ENCODE data around the gene AURKAIP1. TPM values are rescaled to one million over a fixed set of nuclear protein-coding genes. Genes with fewer than 3 reads are reported as not detected.
A peak's percentile ranks its signal among the peaks of the same experiment; 100 is the strongest.
"Not testable (repeated sequence)": the region's sequence is repeated elsewhere in the genome, so short reads cannot be mapped to it uniquely, and the experiment has no call there.

The AURKAIP1 gene
- 100 to 1,000 TPM; 121 to 122 TPM for total RNA-seq

- peak within 1 kb of the TSS; percentile 90 for H3K4me3 Mint-ChIP-seq
- no peaks in the 10 kb centered on the region for H3K27me3 Mint-ChIP-seq
- POLR2A ChIA-PET = interaction anchor here (0.6 to 3.7 kb wide), 24 partner anchors 11 to 416 kb away, joined by 3 to 51 read pairs (median 4); partner anchors contain the start of genes ACAP3, CCNL2, ISG15 and MIB2
- H3K9me3 Mint-ChIP-seq = no peaks in the 10 kb centered on the region
- peak; percentile 98 for DNase-seq
- peaks cover 49% of the 10 kb centered on the region for H3K4me1 Mint-ChIP-seq
- peaks cover 11% of the 10 kb centered on the region for H3K36me3 Mint-ChIP-seq (ENCODE audit: low read depth)
- CTCF ChIA-PET = interaction anchor here (0.8 to 1.5 kb wide), 7 partner anchors 13 to 253 kb away, joined by 3 to 8 read pairs (median 6); partner anchors contain the start of gene CCNL2
- H3K27ac Mint-ChIP-seq = peak within 1 kb of the TSS; percentile 95
Measured at GRCh38 chr1:1374929-1375662, at the start of gene AURKAIP1. Gene AURKAIP1, minus strand, starts transcription at chr1:1375207. Its CDS starts 451 bp downstream, at chr1:1374756.

DNA sequence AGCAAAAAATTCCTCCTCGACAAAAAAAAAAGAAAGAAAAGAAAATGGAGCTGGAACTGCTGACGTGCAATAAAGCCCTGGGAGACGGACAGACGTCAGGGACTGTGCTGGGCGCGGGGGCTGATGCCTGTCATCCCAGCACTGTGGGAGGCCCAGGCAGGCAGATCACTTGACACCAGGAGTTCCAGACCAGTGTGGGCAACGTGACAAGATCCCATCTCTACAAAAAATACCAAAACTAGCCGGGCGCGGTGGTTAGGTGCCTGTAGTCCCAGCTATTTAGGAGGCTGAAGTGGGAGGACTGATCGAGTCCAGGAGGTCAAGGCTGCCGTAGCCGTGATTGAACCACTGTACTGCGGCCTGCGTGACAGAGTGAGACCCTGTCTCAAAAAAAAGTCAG, 49.7 kb upstream of the AURKAIP1 start:
- DNase-seq = no peak
- POLR2A ChIA-PET = interaction anchor here (1.2 kb wide), 1 partner anchor 25 kb away, joined by 4 read pairs; the partner anchor contains the start of gene CCNL2
- peaks cover 11% of the 10 kb centered on the region for H3K4me1 Mint-ChIP-seq
- no peaks in the 10 kb centered on the region for H3K36me3 Mint-ChIP-seq (ENCODE audit: low read depth)
- CTCF ChIA-PET = no interaction called here
- H3K27me3 Mint-ChIP-seq = peaks cover 25% of the 10 kb centered on the region
- H3K9me3 Mint-ChIP-seq = no peaks in the 10 kb centered on the region
- no peak overlapping the region for H3K27ac Mint-ChIP-seq
- H3K4me3 Mint-ChIP-seq = no peak overlapping the region

DNA sequence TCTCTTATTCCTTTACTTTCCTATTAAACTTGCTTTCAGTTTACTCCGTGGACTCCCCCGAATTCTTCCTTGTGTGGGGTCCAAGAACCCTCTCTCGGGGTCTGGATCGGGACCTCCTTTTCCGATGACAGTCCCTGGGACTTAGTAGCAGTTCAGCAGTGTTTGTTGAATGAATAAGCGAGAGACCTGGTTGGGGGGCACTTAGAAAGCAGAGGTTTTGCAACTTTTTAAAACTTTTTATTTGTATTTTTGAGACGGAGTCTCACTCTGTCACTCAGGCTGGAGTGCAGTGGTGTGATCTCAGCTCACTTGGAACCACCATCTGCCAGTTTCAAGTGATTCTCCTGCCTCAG, 48.2 kb upstream of the AURKAIP1 start:
- CTCF ChIA-PET = no interaction called here
- H3K36me3 Mint-ChIP-seq (ENCODE audit: low read depth) = no peaks in the 10 kb centered on the region
- no peak for DNase-seq
- H3K4me3 Mint-ChIP-seq = no peak overlapping the region
- peaks cover 15% of the 10 kb centered on the region for H3K4me1 Mint-ChIP-seq
- H3K27ac Mint-ChIP-seq = no peak overlapping the region
- peaks cover 20% of the 10 kb centered on the region for H3K27me3 Mint-ChIP-seq
- POLR2A ChIA-PET = no interaction called here
- no peaks in the 10 kb centered on the region for H3K9me3 Mint-ChIP-seq

DNA sequence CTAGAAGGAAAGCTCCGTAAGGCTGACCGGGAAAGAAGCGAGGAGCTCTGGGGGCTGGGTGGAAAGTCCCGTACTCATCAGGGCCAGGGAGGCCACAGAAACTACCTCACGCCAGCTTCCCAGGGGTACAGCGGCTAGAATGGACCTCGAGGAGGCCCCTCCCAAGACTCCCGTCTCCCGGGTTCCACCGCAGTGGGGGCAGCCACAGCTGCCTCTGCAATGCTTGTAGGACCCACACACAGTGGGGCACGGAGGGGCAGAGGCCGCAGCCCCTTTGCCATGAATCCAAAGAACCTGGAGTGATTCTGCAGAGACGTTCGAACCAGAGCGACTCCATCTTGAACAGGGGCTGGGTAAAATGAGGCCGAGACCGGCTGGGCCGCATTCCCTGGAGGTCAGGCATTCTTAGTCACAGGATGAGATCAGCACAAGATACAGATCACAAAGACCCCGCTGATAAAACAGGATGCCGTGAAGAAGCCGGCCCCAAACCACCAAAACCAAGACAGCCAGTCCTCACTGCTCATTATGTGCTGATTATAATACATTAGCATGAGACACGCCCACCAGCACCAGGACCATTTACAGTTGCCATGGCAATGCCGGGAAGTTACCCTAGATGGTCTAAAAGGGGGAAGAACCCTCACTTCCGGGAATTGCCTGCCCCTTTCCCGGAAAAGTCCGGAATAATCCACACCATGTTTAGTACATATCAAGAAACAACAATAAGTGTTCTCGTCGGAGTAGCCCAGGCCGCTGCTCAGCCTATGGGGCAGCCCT, 47.6 kb upstream of the AURKAIP1 start:
- Mint-ChIP-seq H3K4me1 (peaks cover 21% of the 10 kb centered on the region), H3K36me3 (ENCODE audit: low read depth) (no peaks in the 10 kb centered on the region), H3K27me3 (peaks cover 20% of the 10 kb centered on the region), H3K4me3 (no peak overlapping the region), H3K27ac (no peak overlapping the region), H3K9me3 (no peaks in the 10 kb centered on the region)
- CTCF ChIA-PET = no interaction called here
- DNase-seq = no peak
- POLR2A ChIA-PET = no interaction called here

DNA sequence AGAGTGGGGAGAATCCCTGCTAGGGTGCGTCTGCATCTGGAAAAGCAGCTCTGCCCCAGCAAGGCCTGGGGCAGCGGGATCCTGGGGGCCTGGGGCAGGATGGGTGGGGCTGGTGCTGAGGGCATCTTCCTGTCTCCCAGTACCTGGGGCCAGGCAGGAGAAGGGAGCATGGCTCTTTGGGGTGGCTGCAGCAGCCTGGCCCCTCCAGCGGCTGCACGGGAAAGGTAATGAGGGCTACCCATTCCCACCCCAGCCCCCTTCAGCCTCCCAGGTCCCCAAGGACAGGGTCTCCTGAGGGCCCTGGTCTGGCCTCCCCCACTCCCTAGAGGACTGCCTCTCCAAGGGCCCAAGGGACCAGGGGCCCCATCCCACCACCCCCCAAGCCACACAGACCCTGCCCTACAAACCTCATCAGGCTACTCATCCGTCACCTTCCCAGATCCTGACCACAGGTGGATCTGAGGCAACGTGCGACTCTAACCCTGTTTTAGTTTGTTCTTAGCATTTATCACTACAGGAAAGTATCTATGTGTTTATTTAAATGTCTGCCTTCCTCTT, 47.0 kb upstream of the AURKAIP1 start:
- Mint-ChIP-seq H3K9me3 (no peaks in the 10 kb centered on the region), H3K27ac (no peak overlapping the region), H3K36me3 (ENCODE audit: low read depth) (no peaks in the 10 kb centered on the region), H3K27me3 (peaks cover 20% of the 10 kb centered on the region), H3K4me3 (no peak overlapping the region), H3K4me1 (peaks cover 24% of the 10 kb centered on the region)
- no peak for DNase-seq
- CTCF ChIA-PET = no interaction called here
- POLR2A ChIA-PET = no interaction called here

GRCh38 chr1:1421147-1421906, 46.3 kb upstream of the AURKAIP1 start, which contains the start of gene ANKRD65:
Gene ANKRD65, minus strand, starts transcription at chr1:1421276. Its CDS starts 271 bp downstream, at chr1:1421005.
- Mint-ChIP-seq H3K36me3 (ENCODE audit: low read depth) (no peaks in the 10 kb centered on the region), H3K4me3 (no peak within 1 kb of the TSS), H3K27ac (no peak within 1 kb of the TSS), H3K27me3 (peaks cover 19% of the 10 kb centered on the region), H3K9me3 (no peaks in the 10 kb centered on the region), H3K4me1 (peaks cover 24% of the 10 kb centered on the region)
- CTCF ChIA-PET = no interaction called here
- POLR2A ChIA-PET = interaction anchor here (1.2 kb wide), 1 partner anchor 14 kb away, joined by 4 read pairs; no protein-coding TSS in a partner anchor
- DNase-seq = no peak

DNA sequence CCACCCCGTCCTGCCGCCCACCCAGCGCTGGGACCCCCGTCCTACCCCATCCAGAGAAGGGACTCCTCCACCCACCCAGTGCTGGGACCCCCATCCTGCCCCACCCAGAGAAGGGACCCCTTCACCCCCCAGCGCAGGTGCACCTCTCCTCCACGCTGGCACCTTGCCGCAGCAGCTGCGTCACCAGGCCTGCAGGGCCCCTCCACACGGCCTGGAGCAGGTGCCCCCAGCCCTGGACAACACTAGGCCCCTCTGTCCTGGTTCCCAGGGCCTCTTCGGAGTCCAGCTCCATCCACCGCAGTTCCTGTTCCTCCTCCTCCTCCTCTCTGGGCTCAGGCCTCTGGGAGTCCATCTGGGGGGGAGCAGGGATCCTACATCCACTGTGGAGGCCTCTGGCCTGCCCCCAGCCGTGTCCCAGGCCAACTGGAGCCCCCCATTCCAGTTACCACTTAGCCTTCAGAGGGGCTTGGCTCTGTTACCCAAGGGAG, 45.7 kb upstream of the AURKAIP1 start:
- H3K4me1 Mint-ChIP-seq = peaks cover 23% of the 10 kb centered on the region
- no peaks in the 10 kb centered on the region for H3K9me3 Mint-ChIP-seq
- H3K36me3 Mint-ChIP-seq (ENCODE audit: low read depth) = no peaks in the 10 kb centered on the region
- H3K27ac Mint-ChIP-seq = no peak overlapping the region
- H3K27me3 Mint-ChIP-seq = peaks cover 15% of the 10 kb centered on the region
- ChIA-PET POLR2A (interaction anchor here (1.2 kb wide), 1 partner anchor 13 kb away, joined by 4 read pairs; no protein-coding TSS in a partner anchor), CTCF (no interaction called here)
- no peak overlapping the region for H3K4me3 Mint-ChIP-seq
- DNase-seq = no peak

DNA sequence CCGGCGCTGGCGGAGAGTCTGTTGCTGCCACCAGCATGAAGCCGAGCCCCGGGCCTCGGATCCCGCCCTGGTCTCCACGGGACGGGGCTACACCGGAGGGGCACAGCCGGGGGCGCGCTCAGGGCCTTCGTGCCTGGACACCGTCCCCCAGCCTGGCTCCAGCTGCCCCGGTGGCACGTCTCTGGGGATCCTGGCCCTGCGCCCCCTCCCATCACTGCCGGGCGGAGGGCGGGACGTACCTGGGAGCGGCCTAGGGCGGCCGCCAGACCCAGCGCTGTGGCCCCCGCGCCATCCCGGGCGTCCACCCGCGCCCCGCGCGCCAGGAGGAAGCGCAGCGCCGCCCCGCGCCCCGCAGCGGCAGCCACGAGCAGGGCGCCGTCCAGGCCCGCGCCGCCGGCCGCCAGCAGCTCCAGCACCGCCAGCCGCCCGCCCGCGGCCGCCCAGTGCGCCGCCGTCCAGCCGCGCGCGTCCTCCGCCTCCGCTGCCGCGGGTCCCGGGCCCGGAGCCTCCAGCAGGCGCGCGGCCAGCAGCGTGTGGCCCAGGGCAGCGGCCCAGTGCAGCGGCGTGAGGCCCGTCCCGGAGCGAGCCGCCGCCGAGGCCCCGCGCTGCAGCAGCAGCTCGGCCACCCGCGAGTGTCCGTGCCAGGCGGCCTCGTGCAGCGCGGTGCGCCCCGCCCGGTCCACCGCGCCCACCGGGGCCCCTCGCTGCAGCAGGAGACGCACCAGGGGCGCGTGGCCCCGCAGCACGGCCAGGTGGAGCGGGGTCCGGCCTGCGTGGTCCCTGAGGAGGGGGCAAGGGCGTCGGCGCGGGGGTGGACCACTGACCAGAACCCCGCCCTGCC, 45.0 kb upstream of the AURKAIP1 start:
- Mint-ChIP-seq H3K27me3 (peaks cover 12% of the 10 kb centered on the region), H3K4me3 (no peak overlapping the region), H3K36me3 (ENCODE audit: low read depth) (no peaks in the 10 kb centered on the region), H3K9me3 (no peaks in the 10 kb centered on the region), H3K27ac (no peak overlapping the region), H3K4me1 (peaks cover 23% of the 10 kb centered on the region)
- DNase-seq = no peak
- ChIA-PET CTCF (no interaction called here), POLR2A (interaction anchor here (0.6 to 1.2 kb wide), 2 partner anchors 9 to 12 kb away, joined by 3 to 4 read pairs; no protein-coding TSS in a partner anchor)

- H3K4me3 Mint-ChIP-seq = no peak overlapping the region
- no peak overlapping the region for H3K27ac Mint-ChIP-seq
- H3K27me3 Mint-ChIP-seq = peaks cover 8% of the 10 kb centered on the region
- H3K4me1 Mint-ChIP-seq = peaks cover 23% of the 10 kb centered on the region
- ChIA-PET POLR2A (interaction anchor here (0.6 kb wide), 1 partner anchor 10 kb away, joined by 3 read pairs; no protein-coding TSS in a partner anchor), CTCF (no interaction called here)
- no peaks in the 10 kb centered on the region for H3K36me3 Mint-ChIP-seq (ENCODE audit: low read depth)
- H3K9me3 Mint-ChIP-seq = no peaks in the 10 kb centered on the region
- DNase-seq = no peak
Measured at GRCh38 chr1:1419363-1419812, 44.4 kb upstream of the AURKAIP1 start.

DNA sequence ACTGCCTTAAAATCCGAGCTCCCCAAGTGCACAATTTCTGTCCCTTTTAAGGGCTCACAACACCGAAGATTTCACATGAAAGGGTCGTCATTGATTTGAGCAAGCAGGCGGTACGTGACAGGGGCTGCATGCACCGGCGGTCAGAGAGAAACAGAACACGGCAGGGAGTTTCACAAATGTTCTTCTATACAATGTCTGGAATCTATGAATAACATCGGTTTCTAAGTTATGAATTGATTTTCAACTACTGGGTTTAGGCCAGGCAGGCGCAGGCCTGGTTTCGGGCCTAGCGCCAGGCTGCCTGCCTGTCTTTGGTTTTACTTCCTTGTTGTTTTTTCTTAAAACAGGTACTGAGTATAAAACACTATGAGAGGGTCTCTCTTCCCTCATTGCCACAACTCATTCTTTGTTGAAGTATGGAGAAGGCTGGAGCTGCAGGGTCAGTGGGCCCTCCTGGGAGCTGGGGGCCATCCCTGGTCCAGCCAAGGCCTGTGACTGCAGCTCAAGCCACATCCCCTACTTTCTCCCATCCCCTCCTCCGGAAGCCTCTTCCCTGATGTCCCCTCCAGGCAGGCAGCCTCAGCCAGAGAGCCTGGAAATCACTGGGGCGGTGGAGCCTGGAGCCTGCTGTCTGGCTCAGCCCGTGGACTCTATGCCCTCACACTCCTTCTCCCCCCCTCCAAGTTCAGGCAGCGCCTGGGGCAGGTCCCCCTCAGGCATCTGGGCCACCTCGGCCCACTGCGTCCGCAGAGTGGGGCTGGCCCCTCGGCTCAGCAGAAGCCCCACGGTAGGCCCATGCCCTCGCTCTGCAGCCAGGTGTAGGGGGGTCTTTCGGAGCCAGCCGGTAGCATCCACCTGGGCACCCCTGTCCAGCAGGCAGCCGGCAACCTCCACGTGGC, 43.7 kb upstream of the AURKAIP1 start:
- CTCF ChIA-PET = no interaction called here

DNA sequence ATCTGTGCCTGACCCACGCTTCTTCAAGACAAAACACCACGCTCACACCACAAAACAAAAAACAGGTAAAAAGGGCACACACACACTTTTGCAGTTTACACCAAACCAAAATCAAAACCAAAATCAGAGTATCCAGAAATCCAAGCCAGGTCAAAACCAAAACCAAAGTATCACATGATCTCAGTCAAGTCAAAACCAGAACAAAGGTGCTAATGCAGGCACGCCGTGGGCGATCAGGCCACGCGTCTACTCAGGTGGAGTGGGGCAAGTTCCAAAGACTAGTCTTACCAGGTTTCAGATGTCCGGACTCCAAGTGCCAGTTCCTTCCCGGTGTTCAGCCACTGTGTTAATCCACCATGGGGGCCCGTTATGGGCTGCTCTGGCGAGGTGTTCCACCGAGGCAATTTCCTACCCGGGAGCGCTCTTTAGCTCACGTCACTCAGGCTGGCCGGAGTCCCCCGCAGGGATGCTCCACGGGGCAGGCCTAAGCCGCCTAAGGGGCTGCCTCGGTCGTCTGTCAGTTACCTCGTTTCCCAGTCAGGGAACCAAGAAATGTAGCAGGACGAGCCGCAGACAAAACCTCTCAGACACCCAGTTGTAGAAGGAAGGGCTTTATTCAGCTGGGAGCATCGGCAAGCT, 42.9 kb upstream of the AURKAIP1 start:
- H3K4me1 Mint-ChIP-seq = peaks cover 23% of the 10 kb centered on the region
- H3K9me3 Mint-ChIP-seq; H3K27ac Mint-ChIP-seq; H3K36me3 Mint-ChIP-seq (ENCODE audit: low read depth); POLR2A ChIA-PET; DNase-seq; CTCF ChIA-PET; H3K4me3 Mint-ChIP-seq; H3K27me3 Mint-ChIP-seq: not testable (repeated sequence)

More for the DNA sequence above, 43.7 kb upstream of the AURKAIP1 start:
- no peaks in the 10 kb centered on the region for H3K9me3 Mint-ChIP-seq
- no peaks in the 10 kb centered on the region for H3K36me3 Mint-ChIP-seq (ENCODE audit: low read depth)
- no peak overlapping the region for H3K4me3 Mint-ChIP-seq
- peaks cover 8% of the 10 kb centered on the region for H3K27me3 Mint-ChIP-seq
- no peak overlapping the region for H3K27ac Mint-ChIP-seq
- POLR2A ChIA-PET = no interaction called here
- H3K4me1 Mint-ChIP-seq = peaks cover 23% of the 10 kb centered on the region
- no peak for DNase-seq
